AG09319 (cell line): Measurements from ENCODE around the gene OR13C8.
"Not testable (repeated sequence)": the region's sequence is repeated elsewhere in the genome, so short reads cannot be mapped to it uniquely, and the experiment has no call there.

Experiments used
- DNase-seq: peaks from one replicate; pipeline ENCODE4 v3.0.0-alpha.2; 2010; ENCODE audit warnings: low read depth; ENCODE audit errors: extremely low read depth
- TF ChIP-seq, protein P1 (sequence below): IDR thresholded peaks from 2 replicates; pipeline ENCODE4 v1.5.1; 2011; ENCODE audit warnings: low read depth, mild to moderate bottlenecking, inconsistent platforms, low read length, moderate library complexity

The OR13C8 gene, protein sequence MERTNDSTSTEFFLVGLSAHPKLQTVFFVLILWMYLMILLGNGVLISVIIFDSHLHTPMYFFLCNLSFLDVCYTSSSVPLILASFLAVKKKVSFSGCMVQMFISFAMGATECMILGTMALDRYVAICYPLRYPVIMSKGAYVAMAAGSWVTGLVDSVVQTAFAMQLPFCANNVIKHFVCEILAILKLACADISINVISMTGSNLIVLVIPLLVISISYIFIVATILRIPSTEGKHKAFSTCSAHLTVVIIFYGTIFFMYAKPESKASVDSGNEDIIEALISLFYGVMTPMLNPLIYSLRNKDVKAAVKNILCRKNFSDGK

DNA sequence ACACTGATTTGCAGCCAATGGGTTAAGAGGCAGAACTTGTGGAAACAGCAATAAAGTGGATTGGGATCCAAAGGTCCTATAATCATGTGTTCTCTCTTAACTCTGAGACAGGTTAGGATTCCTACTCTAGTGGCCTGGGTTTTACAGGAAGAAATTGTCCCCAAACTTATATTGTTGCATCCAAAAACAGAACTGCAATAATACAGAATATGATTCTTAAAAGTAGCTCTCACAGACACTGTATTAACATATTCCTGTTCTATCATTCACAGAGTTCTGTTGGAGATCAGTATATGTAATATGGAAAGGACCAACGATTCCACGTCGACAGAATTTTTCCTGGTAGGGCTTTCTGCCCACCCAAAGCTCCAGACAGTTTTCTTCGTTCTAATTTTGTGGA, at the start of gene OR13C8:
TSS of gene OR13C8 (plus strand) at position 301 of the 400 bp plus-strand sequence. CDS start at position 301, 0 bp downstream.
- no peak for DNase-seq
- TF ChIP-seq, protein P1, sequence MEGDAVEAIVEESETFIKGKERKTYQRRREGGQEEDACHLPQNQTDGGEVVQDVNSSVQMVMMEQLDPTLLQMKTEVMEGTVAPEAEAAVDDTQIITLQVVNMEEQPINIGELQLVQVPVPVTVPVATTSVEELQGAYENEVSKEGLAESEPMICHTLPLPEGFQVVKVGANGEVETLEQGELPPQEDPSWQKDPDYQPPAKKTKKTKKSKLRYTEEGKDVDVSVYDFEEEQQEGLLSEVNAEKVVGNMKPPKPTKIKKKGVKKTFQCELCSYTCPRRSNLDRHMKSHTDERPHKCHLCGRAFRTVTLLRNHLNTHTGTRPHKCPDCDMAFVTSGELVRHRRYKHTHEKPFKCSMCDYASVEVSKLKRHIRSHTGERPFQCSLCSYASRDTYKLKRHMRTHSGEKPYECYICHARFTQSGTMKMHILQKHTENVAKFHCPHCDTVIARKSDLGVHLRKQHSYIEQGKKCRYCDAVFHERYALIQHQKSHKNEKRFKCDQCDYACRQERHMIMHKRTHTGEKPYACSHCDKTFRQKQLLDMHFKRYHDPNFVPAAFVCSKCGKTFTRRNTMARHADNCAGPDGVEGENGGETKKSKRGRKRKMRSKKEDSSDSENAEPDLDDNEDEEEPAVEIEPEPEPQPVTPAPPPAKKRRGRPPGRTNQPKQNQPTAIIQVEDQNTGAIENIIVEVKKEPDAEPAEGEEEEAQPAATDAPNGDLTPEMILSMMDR = no peak

DNA sequence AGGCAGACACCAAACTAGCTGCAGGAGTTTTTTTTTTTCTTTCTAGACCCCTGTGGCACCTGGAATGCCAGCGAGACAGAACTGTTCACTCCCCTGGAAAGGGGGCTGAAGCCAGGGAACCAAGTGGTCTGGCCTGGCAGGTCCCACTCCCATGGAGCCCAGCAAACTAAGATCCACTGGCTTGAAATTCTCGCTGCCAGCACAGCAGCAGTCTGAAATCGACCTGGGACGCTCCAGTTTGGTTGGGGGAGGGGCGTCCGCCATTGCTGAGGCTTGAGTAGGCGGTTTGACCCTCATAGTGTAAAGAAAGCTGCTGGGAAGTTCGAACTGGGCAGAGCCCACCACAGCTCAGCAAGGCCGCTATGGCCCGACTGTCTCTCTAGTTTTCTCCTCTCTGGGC, 48.7 kb upstream of the OR13C8 start:
- not testable (repeated sequence) for DNase-seq

DNA sequence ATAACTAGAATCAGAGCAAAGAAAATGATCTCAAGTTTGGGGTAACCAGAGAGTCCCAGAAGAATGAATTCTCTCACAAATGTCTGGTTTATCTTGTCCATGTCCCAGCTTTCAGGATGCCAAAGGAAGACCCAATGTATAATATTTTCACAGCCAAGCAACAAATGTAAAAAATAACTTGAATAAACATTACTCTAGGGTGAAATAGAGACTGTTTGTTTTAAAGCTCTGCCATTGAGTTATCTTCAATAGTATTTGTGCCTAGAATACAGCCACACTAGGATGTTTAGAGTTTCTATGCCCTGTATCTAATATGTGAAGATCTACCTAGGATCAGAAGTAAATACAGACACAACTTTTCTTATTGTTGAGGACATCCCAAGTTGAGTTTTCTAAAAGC, 41.9 kb upstream of the OR13C8 start, which contains the start of gene OR13C4:
TSS of gene OR13C4 (minus strand) at position 101 of the 400 bp plus-strand sequence. CDS start at position 101, 0 bp downstream.
- no peak for DNase-seq
- TF ChIP-seq, protein P1 = no peak

DNA sequence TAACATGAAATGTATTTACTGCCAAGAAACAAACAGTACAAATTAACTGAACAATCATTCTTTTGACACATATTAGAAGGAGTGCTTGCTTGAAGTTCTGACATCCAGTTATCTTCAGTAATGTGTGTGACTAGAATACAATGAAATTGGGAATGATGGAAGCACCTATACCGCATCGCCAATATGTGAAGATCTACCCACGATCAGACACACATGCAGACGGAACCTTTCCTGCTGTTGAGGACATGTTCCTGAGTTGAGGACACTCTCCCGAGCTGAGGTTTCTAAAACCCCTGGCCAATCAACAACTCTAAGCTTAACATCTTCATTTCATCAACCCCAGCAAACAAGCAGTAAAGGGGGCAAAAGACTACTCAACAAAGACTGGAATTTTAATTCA, 32.2 kb upstream of the OR13C8 start, which contains the start of gene OR13C3:
TSS of gene OR13C3 (minus strand) at position 101 of the 400 bp plus-strand sequence. CDS start 133 bp downstream, outside the sequence.
- TF ChIP-seq, protein P1 = no peak
- DNase-seq = no peak

DNA sequence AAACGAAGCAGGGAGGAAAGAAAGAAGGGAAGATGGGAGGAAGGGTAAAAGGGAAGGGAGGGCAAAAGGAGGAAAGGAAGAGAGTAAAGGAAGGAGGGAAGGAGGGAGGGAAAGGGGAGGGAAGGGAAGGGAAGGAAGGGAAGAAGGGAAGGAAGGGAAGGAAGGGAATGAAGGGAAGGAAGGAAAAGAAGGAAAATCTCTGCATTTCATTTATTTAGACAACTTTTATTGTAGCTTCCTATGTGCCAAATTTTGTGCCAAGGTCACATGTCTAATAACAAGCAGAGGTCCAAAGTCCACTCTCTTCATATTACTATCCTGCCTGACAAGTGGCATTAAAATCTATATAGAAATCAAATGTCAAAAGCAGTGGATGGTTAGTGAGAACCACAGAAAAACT, 29.7 kb upstream of the OR13C8 start:
- DNase-seq = no peak
- TF ChIP-seq, protein P1 = no peak

DNA sequence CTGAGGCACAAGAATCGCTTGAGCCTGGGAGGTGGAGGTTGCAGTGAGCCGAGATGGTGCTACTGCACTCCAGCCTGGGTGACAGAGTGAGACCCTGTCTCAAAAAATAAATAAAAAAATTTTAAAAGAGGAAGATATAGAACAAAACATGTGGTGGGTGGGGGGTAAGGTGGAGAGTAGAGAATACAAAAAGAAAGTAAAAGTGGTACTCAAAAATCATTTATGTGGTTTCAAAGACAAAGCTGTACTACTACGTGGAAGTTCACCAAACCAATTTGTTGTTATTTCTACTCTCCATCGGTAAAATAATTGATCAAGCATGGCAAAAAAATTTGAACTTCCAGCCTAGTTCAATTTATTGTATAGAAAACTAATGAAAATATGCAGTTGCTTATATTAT, 24.3 kb upstream of the OR13C8 start:
- DNase-seq = no peak
- TF ChIP-seq, protein P1 = no peak

DNA sequence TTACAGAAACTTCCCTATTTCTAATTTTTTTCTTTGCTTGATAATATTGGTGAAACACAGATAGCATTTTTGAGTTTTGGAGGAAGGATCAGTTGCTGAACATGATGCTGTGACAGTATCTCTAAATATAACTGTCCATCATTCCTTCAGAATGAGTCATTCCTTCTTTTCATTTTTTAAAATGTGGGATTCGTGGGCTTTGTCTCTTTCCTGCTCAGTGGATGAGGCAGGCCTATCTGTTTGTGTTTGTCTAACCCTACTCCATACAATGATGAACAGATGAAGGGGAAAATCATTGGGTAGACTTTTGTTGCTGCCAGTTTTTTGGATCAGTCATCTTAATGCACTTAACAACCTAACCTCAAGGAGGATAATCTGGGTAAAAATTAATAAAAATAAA, 15.7 kb upstream of the OR13C8 start:
- no peak for DNase-seq

More for the DNA sequence above, 15.7 kb upstream of the OR13C8 start:
- TF ChIP-seq, protein P1 = no peak
